Measurements from ENCODE around the gene KANSL1. TPM values are rescaled to one million over a fixed set of nuclear protein-coding genes. Genes with fewer than 3 reads are reported as not detected.

Gene KANSL1
- total and polyA plus RNA-seq, 4 donors: 16.2 to 189 (median 47.4) TPM

DNA sequence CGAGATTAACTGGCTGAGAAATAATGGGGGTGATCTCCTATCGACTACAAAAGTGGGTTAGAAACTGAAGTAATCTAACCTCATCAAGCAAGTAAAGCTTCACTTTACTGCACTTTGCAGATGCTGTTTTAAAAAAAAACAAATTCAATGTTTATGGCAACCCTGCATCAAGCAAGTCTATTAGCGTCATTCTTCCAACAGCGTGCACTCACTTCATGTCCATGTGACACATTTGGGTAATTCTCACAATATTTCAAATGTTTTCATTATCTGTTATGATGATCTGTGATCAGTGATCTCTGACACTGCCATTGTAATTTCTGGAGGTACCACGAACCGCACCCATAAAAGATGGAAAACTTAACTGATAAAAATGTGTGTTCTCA is 70.8 kb downstream of the KANSL1 start:
- no peaks in the 10 kb centered on the region for H3K36me3 ChIP-seq (ENCODE audit: control insufficient read depth in 4 of 4, insufficient read depth in 4 of 4, low read length in 4 of 4)
- no peak overlapping the region for H3K9ac ChIP-seq (ENCODE audit: insufficient read depth in 1 of 2, low read length in 2 of 2)
- ATAC-seq (ENCODE audit: insufficient read depth, low FRiP score) (no peak), DNase-seq (no peak)
- H3K27me3 ChIP-seq (ENCODE audit: control insufficient read depth in 3 of 3, insufficient read depth in 3 of 3, low read length in 2 of 3): no peaks in the 10 kb centered on the region
- no peaks in the 10 kb centered on the region for H3K9me3 ChIP-seq (ENCODE audit: control insufficient read depth in 4 of 4, insufficient read depth in 3 of 4, low read length in 3 of 4)
- H3K4me3 ChIP-seq: no peak overlapping the region
- peak overlapping the region in 1 of 2 donors; percentile 21 for H3K27ac ChIP-seq (ENCODE audit: low read depth in 1 of 2, low read length in 1 of 2)
- TF ChIP-seq, protein P1, sequence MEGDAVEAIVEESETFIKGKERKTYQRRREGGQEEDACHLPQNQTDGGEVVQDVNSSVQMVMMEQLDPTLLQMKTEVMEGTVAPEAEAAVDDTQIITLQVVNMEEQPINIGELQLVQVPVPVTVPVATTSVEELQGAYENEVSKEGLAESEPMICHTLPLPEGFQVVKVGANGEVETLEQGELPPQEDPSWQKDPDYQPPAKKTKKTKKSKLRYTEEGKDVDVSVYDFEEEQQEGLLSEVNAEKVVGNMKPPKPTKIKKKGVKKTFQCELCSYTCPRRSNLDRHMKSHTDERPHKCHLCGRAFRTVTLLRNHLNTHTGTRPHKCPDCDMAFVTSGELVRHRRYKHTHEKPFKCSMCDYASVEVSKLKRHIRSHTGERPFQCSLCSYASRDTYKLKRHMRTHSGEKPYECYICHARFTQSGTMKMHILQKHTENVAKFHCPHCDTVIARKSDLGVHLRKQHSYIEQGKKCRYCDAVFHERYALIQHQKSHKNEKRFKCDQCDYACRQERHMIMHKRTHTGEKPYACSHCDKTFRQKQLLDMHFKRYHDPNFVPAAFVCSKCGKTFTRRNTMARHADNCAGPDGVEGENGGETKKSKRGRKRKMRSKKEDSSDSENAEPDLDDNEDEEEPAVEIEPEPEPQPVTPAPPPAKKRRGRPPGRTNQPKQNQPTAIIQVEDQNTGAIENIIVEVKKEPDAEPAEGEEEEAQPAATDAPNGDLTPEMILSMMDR (IDR thresholded peaks at IDR 0.05; ENCODE audit: control extremely low read depth, extremely low read depth): no peak
- WGBS, 2 donors: 77 to 83% methylated on average over 6 of the region's 6 CpGs
- peaks cover 4 to 48% (median 25%) of the 10 kb centered on the region in 5 donors for H3K4me1 ChIP-seq (ENCODE audit: control insufficient read depth in 5 of 5, insufficient read depth in 5 of 5, low read length in 5 of 5)

- Histone ChIP-seq H3K27me3 (ENCODE audit: control insufficient read depth in 3 of 3, insufficient read depth in 3 of 3, low read length in 2 of 3) (no peaks in the 10 kb centered on the region), H3K9me3 (ENCODE audit: control insufficient read depth in 4 of 4, insufficient read depth in 3 of 4, low read length in 3 of 4) (no peaks in the 10 kb centered on the region), H3K4me3 (no peak overlapping the region), H3K9ac (ENCODE audit: insufficient read depth in 1 of 2, low read length in 2 of 2) (no peak overlapping the region), H3K36me3 (ENCODE audit: control insufficient read depth in 4 of 4, insufficient read depth in 4 of 4, low read length in 4 of 4) (peaks cover 0 to 2% (median 0%) of the 10 kb centered on the region in 4 donors), H3K4me1 (ENCODE audit: control insufficient read depth in 5 of 5, insufficient read depth in 5 of 5, low read length in 5 of 5) (peaks cover 4 to 53% (median 29%) of the 10 kb centered on the region in 5 donors), H3K27ac (ENCODE audit: low read depth in 1 of 2, low read length in 1 of 2) (peak overlapping the region in 1 of 2 donors; percentile 21)
- WGBS, 2 donors: 66 to 77% methylated on average over 5 of the region's 5 CpGs
- ATAC-seq (ENCODE audit: insufficient read depth, low FRiP score) (no peak), DNase-seq (no peak)
- TF ChIP-seq, protein P1 (IDR thresholded peaks at IDR 0.05; ENCODE audit: control extremely low read depth, extremely low read depth): no peak
Observed at GRCh38 chr17:46121841-46122485, 71.3 kb downstream of the KANSL1 start.

DNA sequence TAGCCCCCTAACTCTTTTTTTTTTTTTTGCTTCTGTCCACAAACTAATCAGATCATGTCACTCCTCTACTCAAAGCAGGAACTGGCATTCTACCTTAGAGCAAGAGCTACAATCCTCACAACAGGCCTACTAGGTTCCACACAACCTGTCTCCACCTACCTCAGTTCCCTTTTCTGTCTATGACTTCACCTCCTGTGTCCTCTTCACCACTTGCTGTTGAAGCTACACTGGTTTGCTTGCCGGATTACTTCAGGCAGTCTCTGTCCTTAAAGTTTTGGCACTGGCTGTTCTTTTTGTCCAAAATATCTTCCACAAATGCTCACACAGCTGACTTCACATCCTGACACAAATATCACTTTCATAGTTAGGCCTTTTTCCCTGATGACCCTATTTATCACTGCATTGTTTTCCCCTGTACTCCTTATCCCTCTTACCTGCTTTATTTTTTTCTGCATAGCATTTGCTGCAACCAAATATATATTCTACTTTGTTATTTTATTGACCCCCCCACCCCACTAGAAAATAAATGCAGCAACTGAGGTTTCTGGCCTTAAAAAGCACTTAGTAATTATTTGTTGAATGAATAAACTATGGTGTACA is 72.0 kb downstream of the KANSL1 start:
- WGBS, 2 donors: 41 to 62% methylated on average over 1 of the region's 1 CpG
- no peak overlapping the region for H3K4me3 ChIP-seq
- no peak for ATAC-seq (ENCODE audit: insufficient read depth, low FRiP score)
- H3K9me3 ChIP-seq (ENCODE audit: control insufficient read depth in 4 of 4, insufficient read depth in 3 of 4, low read length in 3 of 4): no peaks in the 10 kb centered on the region
- H3K36me3 ChIP-seq (ENCODE audit: control insufficient read depth in 4 of 4, insufficient read depth in 4 of 4, low read length in 4 of 4): peaks cover 0 to 3% (median 0%) of the 10 kb centered on the region in 4 donors
- H3K9ac ChIP-seq (ENCODE audit: insufficient read depth in 1 of 2, low read length in 2 of 2): no peak overlapping the region
- H3K27ac ChIP-seq (ENCODE audit: low read depth in 1 of 2, low read length in 1 of 2): peak overlapping the region in 1 of 2 donors; percentile 51
- TF ChIP-seq, protein P1 (IDR thresholded peaks at IDR 0.05; ENCODE audit: control extremely low read depth, extremely low read depth): no peak
- no peaks in the 10 kb centered on the region for H3K27me3 ChIP-seq (ENCODE audit: control insufficient read depth in 3 of 3, insufficient read depth in 3 of 3, low read length in 2 of 3)
- peaks cover 4 to 54% (median 31%) of the 10 kb centered on the region in 5 donors for H3K4me1 ChIP-seq (ENCODE audit: control insufficient read depth in 5 of 5, insufficient read depth in 5 of 5, low read length in 5 of 5)
- no peak for DNase-seq
